ENCODE results near the gene TCF12. TPM values are rescaled to one million over a fixed set of nuclear protein-coding genes. Genes with fewer than 3 reads are reported as not detected.
"Not testable (repeated sequence)": the region's sequence is repeated elsewhere in the genome, so short reads cannot be mapped to it uniquely, and the experiment has no call there.

The TCF12 gene
- total RNA-seq, 1 experiment from 2014 or later = 125 TPM

GRCh38 chr15:57124036-57124435 lies 205.6 kb downstream of the TCF12 start:
- no peak for DNase-seq (ENCODE audit: extremely low read depth, low read depth)

GRCh38 chr15:57129064-57129463 lies 210.6 kb downstream of the TCF12 start:
- no peak for DNase-seq (ENCODE audit: extremely low read depth, low read depth)

- DNase-seq (ENCODE audit: extremely low read depth, low read depth) = no peak
Observed at GRCh38 chr15:57130956-57131355, 212.5 kb downstream of the TCF12 start.

GRCh38 chr15:57133127-57133968 lies 214.9 kb downstream of the TCF12 start:
- no peak for DNase-seq (ENCODE audit: extremely low read depth, low read depth)

- no peak for DNase-seq (ENCODE audit: extremely low read depth, low read depth)
Observed at GRCh38 chr15:57134071-57134605, 215.7 kb downstream of the TCF12 start.

- no peak for DNase-seq (ENCODE audit: extremely low read depth, low read depth)
Observed at GRCh38 chr15:57134851-57135250, 216.4 kb downstream of the TCF12 start.

GRCh38 chr15:57135800-57136199 lies 217.4 kb downstream of the TCF12 start:
- no peak for DNase-seq (ENCODE audit: extremely low read depth, low read depth)

GRCh38 chr15:57138349-57138788 lies 219.9 kb downstream of the TCF12 start:
- peak; percentile 46 for DNase-seq (ENCODE audit: extremely low read depth, low read depth)

GRCh38 chr15:57143511-57144078 lies 225.2 kb downstream of the TCF12 start:
- no peak for DNase-seq (ENCODE audit: extremely low read depth, low read depth)

- no peak for DNase-seq (ENCODE audit: extremely low read depth, low read depth)
Observed at GRCh38 chr15:57144448-57144847, 226.0 kb downstream of the TCF12 start.

- peak; percentile 40 for DNase-seq (ENCODE audit: extremely low read depth, low read depth)
Observed at GRCh38 chr15:57146506-57147201, 228.2 kb downstream of the TCF12 start.

GRCh38 chr15:57147621-57148020 lies 229.2 kb downstream of the TCF12 start:
- DNase-seq (ENCODE audit: extremely low read depth, low read depth) = no peak

- no peak for DNase-seq (ENCODE audit: extremely low read depth, low read depth)
Observed at GRCh38 chr15:57148262-57148661, 229.8 kb downstream of the TCF12 start.

GRCh38 chr15:57149196-57149595 lies 230.8 kb downstream of the TCF12 start:
- DNase-seq (ENCODE audit: extremely low read depth, low read depth) = no peak

- DNase-seq (ENCODE audit: extremely low read depth, low read depth) = no peak
Observed at GRCh38 chr15:57150066-57150865, 231.8 kb downstream of the TCF12 start.

GRCh38 chr15:57150866-57151203 lies 232.4 kb downstream of the TCF12 start:
- not testable (repeated sequence) for DNase-seq (ENCODE audit: extremely low read depth, low read depth)

- no peak for DNase-seq (ENCODE audit: extremely low read depth, low read depth)
Observed at GRCh38 chr15:57152133-57152532, 233.7 kb downstream of the TCF12 start.

- no peak for DNase-seq (ENCODE audit: extremely low read depth, low read depth)
Observed at GRCh38 chr15:57152666-57153539, 234.5 kb downstream of the TCF12 start.

- DNase-seq (ENCODE audit: extremely low read depth, low read depth) = no peak
Observed at GRCh38 chr15:57156210-57156884, 237.9 kb downstream of the TCF12 start.
